ENCODE results near the gene BTN2A1.

The BTN2A1 gene

GRCh38 chr6:26483727-26484126, 26.0 kb downstream of the BTN2A1 start:
- TF ChIP-seq CTCF (IDR thresholded peaks at IDR 0.05; ENCODE audit: borderline replicate concordance, insufficient read depth, low read depth, low read length) = no peak
- H3K4me3 ChIP-seq (ENCODE audit: low read depth, low read length) = no peak overlapping the region

- TF ChIP-seq CTCF (IDR thresholded peaks at IDR 0.05; ENCODE audit: borderline replicate concordance, insufficient read depth, low read depth, low read length) = no peak
- no peak overlapping the region for H3K4me3 ChIP-seq (ENCODE audit: low read depth, low read length)
Measured at GRCh38 chr6:26484161-26484560, 26.4 kb downstream of the BTN2A1 start.

GRCh38 chr6:26485112-26485780, 27.5 kb downstream of the BTN2A1 start:
- H3K4me3 ChIP-seq (ENCODE audit: low read depth, low read length) = no peak overlapping the region
- no peak for TF ChIP-seq CTCF (IDR thresholded peaks at IDR 0.05; ENCODE audit: borderline replicate concordance, insufficient read depth, low read depth, low read length)

- no peak for TF ChIP-seq CTCF (IDR thresholded peaks at IDR 0.05; ENCODE audit: borderline replicate concordance, insufficient read depth, low read depth, low read length)
- no peak overlapping the region for H3K4me3 ChIP-seq (ENCODE audit: low read depth, low read length)
Measured at GRCh38 chr6:26486358-26486757, 28.6 kb downstream of the BTN2A1 start.

- no peak for TF ChIP-seq CTCF (IDR thresholded peaks at IDR 0.05; ENCODE audit: borderline replicate concordance, insufficient read depth, low read depth, low read length)
- H3K4me3 ChIP-seq (ENCODE audit: low read depth, low read length) = no peak overlapping the region
Measured at GRCh38 chr6:26487466-26487865, 29.7 kb downstream of the BTN2A1 start.

- H3K4me3 ChIP-seq (ENCODE audit: low read depth, low read length) = no peak overlapping the region
- TF ChIP-seq CTCF (IDR thresholded peaks at IDR 0.05; ENCODE audit: borderline replicate concordance, insufficient read depth, low read depth, low read length) = no peak
Measured at GRCh38 chr6:26489996-26490964, 32.5 kb downstream of the BTN2A1 start.

All from GM12875 (cell line).